ENCODE data around the gene FKBP3.

- TF ChIP-seq, protein P1, sequence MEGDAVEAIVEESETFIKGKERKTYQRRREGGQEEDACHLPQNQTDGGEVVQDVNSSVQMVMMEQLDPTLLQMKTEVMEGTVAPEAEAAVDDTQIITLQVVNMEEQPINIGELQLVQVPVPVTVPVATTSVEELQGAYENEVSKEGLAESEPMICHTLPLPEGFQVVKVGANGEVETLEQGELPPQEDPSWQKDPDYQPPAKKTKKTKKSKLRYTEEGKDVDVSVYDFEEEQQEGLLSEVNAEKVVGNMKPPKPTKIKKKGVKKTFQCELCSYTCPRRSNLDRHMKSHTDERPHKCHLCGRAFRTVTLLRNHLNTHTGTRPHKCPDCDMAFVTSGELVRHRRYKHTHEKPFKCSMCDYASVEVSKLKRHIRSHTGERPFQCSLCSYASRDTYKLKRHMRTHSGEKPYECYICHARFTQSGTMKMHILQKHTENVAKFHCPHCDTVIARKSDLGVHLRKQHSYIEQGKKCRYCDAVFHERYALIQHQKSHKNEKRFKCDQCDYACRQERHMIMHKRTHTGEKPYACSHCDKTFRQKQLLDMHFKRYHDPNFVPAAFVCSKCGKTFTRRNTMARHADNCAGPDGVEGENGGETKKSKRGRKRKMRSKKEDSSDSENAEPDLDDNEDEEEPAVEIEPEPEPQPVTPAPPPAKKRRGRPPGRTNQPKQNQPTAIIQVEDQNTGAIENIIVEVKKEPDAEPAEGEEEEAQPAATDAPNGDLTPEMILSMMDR (IDR thresholded peaks at IDR 0.05) = no peak
- TF ChIP-seq EP300 (IDR thresholded peaks at IDR 0.05; ENCODE audit: low read depth) = no peak
- TF ChIP-seq POLR2A (IDR thresholded peaks at IDR 0.05) = no peak
These were observed 44.5 kb downstream of the FKBP3 start for GRCh38 chr14:45089813-45090212.
